ENCODE data around the gene STXBP4. TPM values are rescaled to one million over a fixed set of nuclear protein-coding genes. Genes with fewer than 3 reads are reported as not detected.
A peak's percentile ranks its signal among the peaks of the same experiment; 100 is the strongest.

Gene STXBP4
- total and polyA plus RNA-seq, 2 donors: 4.5 to 45.4 TPM

DNA sequence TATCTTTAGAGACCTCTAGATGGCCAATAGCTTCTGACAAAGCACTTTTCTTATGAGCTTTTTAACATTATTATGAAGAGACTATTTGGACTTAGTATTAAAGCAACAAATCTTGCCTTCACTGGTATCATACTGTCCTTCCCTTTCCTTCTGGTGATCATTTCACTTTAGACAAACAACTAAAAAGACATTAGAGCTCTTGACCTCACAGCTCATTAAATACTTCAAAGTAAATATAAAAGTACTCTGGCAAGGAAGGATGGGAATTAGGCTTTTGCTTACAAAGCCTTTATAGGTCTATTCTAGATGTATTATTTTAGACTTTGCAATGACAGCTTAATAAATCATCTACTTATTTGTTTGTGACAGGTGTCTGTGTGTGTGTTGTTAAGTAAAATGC, 11.1 kb downstream of the STXBP4 start:
- no peak overlapping the region for H3K27ac ChIP-seq (ENCODE audit: low read depth)

DNA sequence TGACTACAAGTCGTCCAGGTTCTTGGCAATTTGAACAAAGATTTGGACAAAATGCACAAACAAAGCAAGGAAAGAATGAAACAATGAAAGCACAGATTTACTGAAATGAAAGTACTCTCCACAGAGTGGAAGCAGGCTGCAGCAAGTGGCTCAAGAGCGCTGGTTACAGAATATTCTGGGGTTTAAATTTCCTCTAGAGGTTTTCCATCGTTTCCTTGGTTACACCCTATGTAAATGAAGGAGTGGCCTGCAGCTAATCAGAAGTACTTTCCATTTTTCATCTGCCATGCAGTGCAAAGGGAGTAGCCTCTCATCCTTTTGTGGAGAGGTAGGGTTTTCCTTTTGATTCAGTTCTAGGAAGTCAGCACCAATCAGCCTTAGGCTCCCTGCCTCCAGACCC, 11.8 kb downstream of the STXBP4 start:
- Histone ChIP-seq H3K27ac (ENCODE audit: low read depth) (no peak overlapping the region), H3K4me1 (ENCODE audit: insufficient read depth) (no peaks in the 10 kb centered on the region), H3K4me3 (ENCODE audit: low read depth, low read length) (no peak overlapping the region), H3K36me3 (ENCODE audit: insufficient read depth) (no peaks in the 10 kb centered on the region)
- DNase-seq (ENCODE audit: extremely low spot score): no peak
- 60% methylated on average over 3 of the region's 3 CpGs for WGBS

More for the DNA sequence above, 11.1 kb downstream of the STXBP4 start:
- DNase-seq (ENCODE audit: extremely low spot score): no peak
- no peak overlapping the region for H3K4me3 ChIP-seq (ENCODE audit: low read depth, low read length)
- no peaks in the 10 kb centered on the region for H3K36me3 ChIP-seq (ENCODE audit: insufficient read depth)
- no peaks in the 10 kb centered on the region for H3K4me1 ChIP-seq (ENCODE audit: insufficient read depth)

DNA sequence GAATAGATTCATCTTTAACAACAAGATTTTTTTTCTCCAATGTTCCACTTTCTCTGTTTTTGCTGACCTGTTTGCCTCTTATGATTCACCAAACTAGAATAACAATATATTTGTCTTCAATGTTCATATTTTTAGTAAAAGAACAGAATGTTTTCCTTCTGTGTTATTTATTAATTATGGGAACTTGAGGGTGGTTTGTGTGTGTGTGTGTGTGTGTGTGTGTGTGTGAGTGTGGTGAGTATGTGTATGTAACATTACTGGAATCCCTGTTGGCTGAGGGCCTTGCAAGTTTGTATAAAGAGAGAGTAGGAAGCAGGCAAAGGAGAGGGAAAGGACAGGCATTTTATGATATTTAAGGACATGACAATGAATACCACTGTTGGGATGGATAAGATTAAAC, 13.8 kb downstream of the STXBP4 start:
- H3K36me3 ChIP-seq (ENCODE audit: insufficient read depth): no peaks in the 10 kb centered on the region
- DNase-seq (ENCODE audit: extremely low spot score): no peak
- H3K4me3 ChIP-seq (ENCODE audit: low read depth, low read length): no peak overlapping the region
- H3K4me1 ChIP-seq (ENCODE audit: insufficient read depth): no peaks in the 10 kb centered on the region
- H3K27ac ChIP-seq (ENCODE audit: low read depth): no peak overlapping the region

DNA sequence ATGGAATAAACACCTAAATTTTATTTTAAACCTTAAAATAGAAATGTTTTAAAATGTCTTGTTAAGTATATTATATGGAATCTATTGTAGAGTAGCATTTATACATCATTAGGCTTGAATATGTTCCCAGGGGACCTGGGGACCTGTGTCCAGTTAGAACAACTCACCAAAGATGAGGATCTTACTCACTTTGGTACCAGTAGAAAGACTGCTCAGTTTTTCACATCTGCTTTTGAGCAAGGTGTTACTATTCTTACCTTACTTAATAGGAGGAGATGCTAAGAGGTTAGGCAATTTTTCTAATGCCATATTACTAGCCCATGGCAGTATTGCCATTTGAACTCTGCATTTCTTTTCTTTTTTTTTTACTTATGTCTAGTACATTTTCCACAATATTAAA, 14.7 kb downstream of the STXBP4 start:
- Histone ChIP-seq H3K36me3 (ENCODE audit: insufficient read depth) (no peaks in the 10 kb centered on the region), H3K27ac (ENCODE audit: low read depth) (no peak overlapping the region), H3K4me1 (ENCODE audit: insufficient read depth) (no peaks in the 10 kb centered on the region), H3K4me3 (ENCODE audit: low read depth, low read length) (no peak overlapping the region)
- DNase-seq (ENCODE audit: extremely low spot score): no peak

DNA sequence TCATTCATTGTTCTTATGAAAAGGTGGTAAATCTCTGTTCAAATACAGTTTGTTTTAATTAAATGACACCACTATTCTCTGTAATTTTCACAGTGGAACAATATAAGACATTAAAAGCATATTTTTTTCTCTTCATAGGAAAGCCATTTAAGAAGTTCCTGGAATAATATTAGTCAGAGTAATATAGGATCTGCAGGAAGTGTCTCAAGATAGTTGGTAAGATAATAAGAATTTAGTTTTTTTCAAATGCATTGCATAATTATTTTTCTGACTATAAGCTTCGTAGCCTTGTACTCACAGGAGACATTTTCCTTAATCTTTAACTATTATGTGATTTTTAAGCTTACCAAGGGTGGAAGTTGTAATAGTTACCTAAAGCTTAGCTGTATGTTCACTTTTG, 16.9 kb downstream of the STXBP4 start:
- H3K4me3 ChIP-seq (ENCODE audit: low read depth, low read length): no peak overlapping the region
- WGBS: 89% methylated on average over 1 of the region's 1 CpG
- H3K4me1 ChIP-seq (ENCODE audit: insufficient read depth): no peaks in the 10 kb centered on the region
- H3K27ac ChIP-seq (ENCODE audit: low read depth): no peak overlapping the region
- no peak for DNase-seq (ENCODE audit: extremely low spot score)
- no peaks in the 10 kb centered on the region for H3K36me3 ChIP-seq (ENCODE audit: insufficient read depth)

DNA sequence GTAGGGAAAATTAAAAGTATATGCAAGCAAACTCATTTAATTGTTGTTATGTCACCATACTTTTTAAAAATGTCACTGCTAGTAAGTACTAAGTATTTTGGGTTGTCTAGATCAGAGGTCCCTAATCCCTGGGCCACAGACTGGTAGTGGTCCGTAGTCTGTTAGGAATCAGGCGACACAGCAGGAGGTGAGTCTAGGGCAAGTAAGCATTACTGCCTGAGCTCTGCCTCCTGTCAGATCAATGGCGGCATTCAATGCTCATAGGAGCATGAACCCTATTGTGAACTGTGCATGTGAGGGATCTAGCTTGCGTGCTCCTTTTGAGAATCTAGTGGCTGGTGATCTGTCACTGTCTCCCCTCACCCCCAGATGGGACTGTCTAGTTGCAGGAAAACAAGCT, 21.6 kb downstream of the STXBP4 start:
- no peaks in the 10 kb centered on the region for H3K4me1 ChIP-seq (ENCODE audit: insufficient read depth)
- H3K27ac ChIP-seq (ENCODE audit: low read depth): no peak overlapping the region
- no peak overlapping the region for H3K4me3 ChIP-seq (ENCODE audit: low read depth, low read length)
- 96% methylated on average over 4 of the region's 4 CpGs for WGBS
- no peaks in the 10 kb centered on the region for H3K36me3 ChIP-seq (ENCODE audit: insufficient read depth)
- DNase-seq (ENCODE audit: extremely low spot score): no peak

DNA sequence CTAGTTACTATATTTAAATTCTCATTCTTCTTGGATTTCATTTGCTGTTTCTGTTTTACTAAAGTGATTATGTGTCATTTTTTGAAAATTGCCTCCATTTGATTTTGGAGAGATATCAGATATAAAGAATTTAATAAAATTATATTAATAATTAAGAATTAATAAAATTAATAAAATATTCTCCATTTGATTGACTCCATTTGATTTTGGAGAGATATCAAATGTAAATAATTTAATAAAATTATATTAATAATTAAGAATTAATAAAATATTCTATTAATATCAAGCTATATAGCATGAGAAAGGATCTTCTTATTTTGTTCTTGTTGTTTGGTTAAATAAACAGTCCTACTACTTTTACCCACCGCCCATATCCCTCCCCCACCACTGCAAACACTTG, 23.0 kb downstream of the STXBP4 start:
- Histone ChIP-seq H3K4me1 (ENCODE audit: insufficient read depth) (no peaks in the 10 kb centered on the region), H3K4me3 (ENCODE audit: low read depth, low read length) (no peak overlapping the region), H3K27ac (ENCODE audit: low read depth) (no peak overlapping the region), H3K36me3 (ENCODE audit: insufficient read depth) (peaks cover 1% of the 10 kb centered on the region)
- no peak for DNase-seq (ENCODE audit: extremely low spot score)
- 94% methylated on average over 1 of the region's 1 CpG for WGBS

DNA sequence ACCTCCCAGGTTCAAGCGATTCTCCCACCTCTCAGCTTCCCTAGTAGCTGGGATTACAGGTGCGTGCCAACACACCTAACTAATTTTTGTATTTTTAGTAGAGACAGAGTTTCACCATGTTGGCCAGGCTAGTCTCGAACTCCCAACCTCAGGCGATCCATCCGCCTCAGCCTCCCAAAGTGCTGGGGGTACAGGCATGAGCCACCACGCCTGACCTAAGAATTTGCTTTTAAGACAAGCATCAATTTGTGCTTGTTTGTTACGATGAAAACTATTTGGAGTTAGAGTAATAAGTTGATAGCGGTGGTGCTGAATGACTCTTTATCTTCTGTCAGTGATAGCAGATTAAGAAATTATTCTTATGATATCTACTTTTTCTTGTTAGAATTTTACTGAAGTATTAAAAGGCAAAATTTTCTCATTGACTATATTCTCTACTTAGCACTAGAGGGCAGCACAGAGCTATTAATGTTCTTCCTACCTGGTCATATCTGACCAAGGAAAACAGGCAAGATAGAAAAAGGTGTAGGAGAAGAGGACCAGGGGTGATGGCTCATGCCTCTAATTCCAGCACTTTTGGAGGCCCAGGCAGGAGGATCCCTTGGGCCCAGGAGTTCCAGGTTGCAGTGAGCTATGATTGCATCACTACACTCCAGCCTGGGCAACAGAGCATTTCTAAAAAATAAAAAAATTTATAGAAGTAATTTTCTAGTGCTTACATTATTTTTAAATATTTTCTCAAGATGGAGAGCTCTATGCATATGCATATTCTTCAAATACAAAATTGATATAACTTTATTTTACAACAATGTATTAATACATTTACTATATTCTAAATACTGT, 24.5 kb downstream of the STXBP4 start:
- peaks cover 1% of the 10 kb centered on the region for H3K36me3 ChIP-seq (ENCODE audit: insufficient read depth)
- H3K4me3 ChIP-seq (ENCODE audit: low read depth, low read length): no peak overlapping the region
- DNase-seq (ENCODE audit: extremely low spot score): peak; percentile 17
- no peaks in the 10 kb centered on the region for H3K4me1 ChIP-seq (ENCODE audit: insufficient read depth)
- no peak overlapping the region for H3K27ac ChIP-seq (ENCODE audit: low read depth)
- WGBS: 84% methylated on average over 8 of the region's 8 CpGs

DNA sequence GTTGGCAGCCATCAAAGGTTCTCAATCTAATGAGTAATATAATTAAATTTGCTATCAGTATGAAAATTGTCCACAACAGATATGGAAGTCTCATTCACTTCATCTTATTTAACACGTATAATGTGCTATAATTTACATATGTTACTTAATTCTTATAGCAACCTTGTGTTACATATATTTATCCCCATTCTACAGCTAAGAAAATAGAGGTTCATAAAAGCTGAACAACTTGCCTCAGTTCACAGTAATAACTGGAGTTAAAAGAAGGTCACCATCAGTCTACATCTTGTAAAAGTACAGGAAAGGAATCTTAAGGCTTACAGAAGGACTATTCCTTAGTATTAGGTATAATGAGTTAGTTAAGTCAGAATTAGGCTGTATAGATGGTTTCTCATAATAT, 27.9 kb downstream of the STXBP4 start:
- Histone ChIP-seq H3K4me1 (ENCODE audit: insufficient read depth) (no peaks in the 10 kb centered on the region), H3K4me3 (ENCODE audit: low read depth, low read length) (no peak overlapping the region), H3K27ac (ENCODE audit: low read depth) (no peak overlapping the region), H3K36me3 (ENCODE audit: insufficient read depth) (peaks cover 3% of the 10 kb centered on the region)
- 95% methylated on average over 1 of the region's 1 CpG for WGBS
- no peak for DNase-seq (ENCODE audit: extremely low spot score)

DNA sequence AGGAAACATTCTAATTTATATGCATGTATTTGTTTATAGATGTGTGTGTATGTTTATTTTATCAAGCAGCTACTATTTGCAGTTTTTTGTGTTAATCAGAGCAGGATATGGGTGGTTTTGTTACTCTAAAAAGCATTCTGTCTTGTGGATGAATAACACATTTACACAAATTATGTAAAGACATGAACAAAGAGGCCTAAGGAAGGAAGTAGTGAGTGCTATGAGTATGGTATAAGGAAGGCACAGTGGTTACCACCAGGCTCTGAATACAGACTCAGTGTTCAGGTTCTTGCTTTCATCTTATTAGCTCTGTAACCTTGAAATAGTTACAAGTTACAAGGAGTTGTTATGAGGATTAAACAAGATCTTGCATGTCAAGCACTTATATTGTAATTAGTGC, 33.9 kb downstream of the STXBP4 start:
- no peak overlapping the region for H3K4me3 ChIP-seq (ENCODE audit: low read depth, low read length)
- H3K36me3 ChIP-seq (ENCODE audit: insufficient read depth): peaks cover 2% of the 10 kb centered on the region
- DNase-seq (ENCODE audit: extremely low spot score): no peak
- no peaks in the 10 kb centered on the region for H3K4me1 ChIP-seq (ENCODE audit: insufficient read depth)
- no peak overlapping the region for H3K27ac ChIP-seq (ENCODE audit: low read depth)

DNA sequence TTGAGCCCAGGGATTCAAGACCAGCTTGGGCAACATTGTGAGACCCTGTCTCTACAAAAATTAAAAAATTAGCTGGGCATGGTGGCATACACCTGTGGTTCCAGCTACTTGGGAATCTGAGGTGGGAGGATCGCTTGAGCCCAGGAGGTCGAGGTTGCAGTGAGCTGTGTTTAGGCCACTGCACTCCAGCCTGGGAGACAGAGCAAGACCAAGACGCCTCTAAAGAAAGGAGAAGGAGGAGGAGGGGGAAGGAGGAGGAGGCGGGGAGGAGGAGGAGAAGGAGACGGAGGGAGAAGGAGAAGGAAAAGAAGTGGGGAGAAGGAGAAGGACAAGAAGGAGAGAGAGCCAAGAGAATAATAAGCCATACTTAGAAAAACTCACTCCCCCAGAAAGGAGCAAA, 35.9 kb downstream of the STXBP4 start:
- no peak overlapping the region for H3K27ac ChIP-seq (ENCODE audit: low read depth)
- 86% methylated on average over 5 of the region's 5 CpGs for WGBS
- no peak overlapping the region for H3K4me3 ChIP-seq (ENCODE audit: low read depth, low read length)

DNA sequence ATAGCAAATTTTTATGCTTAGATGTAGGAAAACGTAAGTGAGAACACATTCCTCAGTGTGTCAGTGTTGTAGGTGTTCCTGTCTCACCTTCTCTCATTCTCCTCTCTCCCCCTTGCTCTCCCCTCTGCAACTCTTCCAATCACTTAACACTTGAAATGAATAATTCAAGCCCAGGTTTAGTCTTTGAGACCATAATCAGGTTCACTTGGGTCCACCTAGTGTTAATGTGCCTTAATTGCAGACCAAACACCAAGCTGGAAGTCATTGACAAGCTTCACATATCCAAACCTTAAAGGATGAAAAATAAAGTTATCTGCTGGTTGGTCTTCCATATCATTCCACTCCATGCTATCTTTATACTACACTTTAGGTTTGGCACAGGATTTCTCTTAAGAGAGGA, 37.0 kb downstream of the STXBP4 start:
- no peaks in the 10 kb centered on the region for H3K4me1 ChIP-seq (ENCODE audit: insufficient read depth)
- no peaks in the 10 kb centered on the region for H3K36me3 ChIP-seq (ENCODE audit: insufficient read depth)
- no peak overlapping the region for H3K27ac ChIP-seq (ENCODE audit: low read depth)
- 97% methylated on average over 1 of the region's 1 CpG for WGBS
- no peak for DNase-seq (ENCODE audit: extremely low spot score)
- H3K4me3 ChIP-seq (ENCODE audit: low read depth, low read length): no peak overlapping the region

More for the DNA sequence above, 35.9 kb downstream of the STXBP4 start:
- Histone ChIP-seq H3K36me3 (ENCODE audit: insufficient read depth) (peaks cover 1% of the 10 kb centered on the region), H3K4me1 (ENCODE audit: insufficient read depth) (no peaks in the 10 kb centered on the region)
- no peak for DNase-seq (ENCODE audit: extremely low spot score)

DNA sequence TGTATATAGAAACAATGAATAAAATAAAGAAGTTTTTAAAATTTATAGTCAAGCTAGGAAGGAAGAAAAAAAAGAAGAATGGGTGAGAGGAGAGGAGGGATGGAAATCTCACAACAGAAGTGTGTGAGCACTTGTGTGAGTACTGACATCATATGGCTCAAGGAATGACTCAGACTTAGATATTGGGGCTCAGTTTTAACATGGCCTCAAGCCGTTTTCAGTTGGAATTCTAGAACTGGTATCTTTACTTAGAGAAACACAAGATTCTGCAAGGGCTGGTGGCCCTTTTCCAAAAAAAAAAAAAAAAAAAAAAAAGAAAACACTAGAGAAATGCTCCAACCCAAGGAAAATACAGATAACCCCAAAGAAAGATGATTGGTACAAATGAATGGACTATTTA, 55.1 kb downstream of the STXBP4 start:
- Histone ChIP-seq H3K4me1 (ENCODE audit: insufficient read depth) (no peaks in the 10 kb centered on the region), H3K27ac (ENCODE audit: low read depth) (no peak overlapping the region), H3K4me3 (ENCODE audit: low read depth, low read length) (no peak overlapping the region), H3K36me3 (ENCODE audit: insufficient read depth) (peaks cover 2% of the 10 kb centered on the region)
- 2% methylated on average over 1 of the region's 1 CpG for WGBS
- DNase-seq (ENCODE audit: extremely low spot score): no peak

DNA sequence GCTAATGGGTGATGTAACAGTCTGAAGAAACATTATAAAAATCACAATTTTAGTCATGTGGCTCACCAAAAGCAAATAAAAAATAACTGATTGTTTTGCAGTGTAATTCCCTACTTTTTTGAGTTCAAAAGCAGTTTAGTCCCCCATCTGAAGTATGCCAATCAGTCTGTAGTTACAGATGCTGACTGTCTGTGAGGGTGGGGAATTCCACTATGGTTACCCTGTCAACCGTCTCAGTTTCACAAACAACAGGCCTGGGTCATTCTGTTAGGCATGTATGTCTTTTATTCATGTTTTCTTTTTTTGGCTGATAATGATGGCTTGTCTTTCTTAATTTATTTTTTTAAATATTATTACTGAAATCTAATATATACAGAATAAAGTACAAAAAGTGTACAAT, 69.3 kb downstream of the STXBP4 start:
- WGBS: 0% methylated on average over 1 of the region's 1 CpG
- Histone ChIP-seq H3K4me1 (ENCODE audit: insufficient read depth) (no peaks in the 10 kb centered on the region), H3K36me3 (ENCODE audit: insufficient read depth) (no peaks in the 10 kb centered on the region), H3K4me3 (ENCODE audit: low read depth, low read length) (no peak overlapping the region), H3K27ac (ENCODE audit: low read depth) (no peak overlapping the region)
- DNase-seq (ENCODE audit: extremely low spot score): no peak

DNA sequence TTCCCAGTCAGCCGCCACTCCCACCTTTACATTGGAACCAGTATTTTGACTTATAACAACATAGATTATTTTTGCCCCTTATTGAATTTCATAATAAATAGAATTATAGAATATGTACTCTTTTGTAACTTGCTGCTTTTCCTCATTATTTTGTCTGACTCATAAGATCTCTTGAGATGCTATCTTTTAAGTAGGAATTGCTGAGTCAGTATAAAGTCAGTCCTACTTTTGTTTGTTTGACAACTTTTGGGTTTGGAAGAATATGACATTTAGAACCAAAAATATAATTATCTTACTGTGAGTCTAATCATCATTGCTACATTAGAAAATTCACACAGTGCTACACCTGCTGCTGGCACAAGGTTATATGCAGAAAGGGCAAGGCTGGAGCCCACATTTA, 69.7 kb downstream of the STXBP4 start:
- Histone ChIP-seq H3K4me3 (ENCODE audit: low read depth, low read length) (no peak overlapping the region), H3K4me1 (ENCODE audit: insufficient read depth) (no peaks in the 10 kb centered on the region), H3K27ac (ENCODE audit: low read depth) (no peak overlapping the region), H3K36me3 (ENCODE audit: insufficient read depth) (no peaks in the 10 kb centered on the region)
- no peak for DNase-seq (ENCODE audit: extremely low spot score)
- WGBS: 95% methylated on average over 1 of the region's 1 CpG
